GM10248 (cell line): ENCODE data around the gene EFL1.
"Not testable (repeated sequence)": the region's sequence is repeated elsewhere in the genome, so short reads cannot be mapped to it uniquely, and the experiment has no call there.

Experiments
- CTCF ChIA-PET: fragments of 300-600 bp; sonication (Branson Sonifier 250); formaldehyde crosslinking; extraction: SDS; loops from one replicate; lab custom pipeline; 2021; ENCODE audit warnings: antibody characterized with exemption; lab: Yijun Ruan, JAX
- POLR2A ChIA-PET: fragments of 350-650 bp; sonication (Branson Sonifier 250); formaldehyde crosslinking; extraction: SDS; loops from one replicate; lab custom pipeline; 2020; ENCODE audit warnings: antibody characterized with exemption; lab: Yijun Ruan, JAX
- DNase-seq: peaks from one replicate; pipeline ENCODE4 v3.0.0; 2012; ENCODE audit errors: extremely low spot score
- TF ChIP-seq, protein P1 (sequence below): IDR thresholded peaks from 2 replicates; pipeline ENCODE4 v1.5.1; 2012; ENCODE audit warnings: mild to moderate bottlenecking, low read depth; ENCODE audit errors: extremely low read depth, missing control alignments, control extremely low read depth

The EFL1 gene

DNA sequence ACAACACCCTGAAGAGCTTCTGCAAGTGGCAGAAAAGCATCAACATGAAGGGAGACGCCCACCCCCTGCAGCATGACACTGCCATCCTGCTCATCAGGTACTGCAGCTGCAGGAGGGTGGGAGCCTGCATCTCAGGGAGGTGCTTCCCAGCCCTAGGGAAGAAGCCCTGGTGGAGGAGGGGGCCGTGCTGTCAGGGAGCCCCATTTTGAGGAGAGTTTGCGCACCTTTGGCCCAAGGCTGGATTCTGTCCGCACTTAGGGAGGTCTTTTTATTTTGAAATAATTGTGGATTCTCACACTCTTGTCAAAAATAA, 42.2 kb upstream of the EFL1 start:
- DNase-seq: peak; percentile 1
- TF ChIP-seq, protein P1, sequence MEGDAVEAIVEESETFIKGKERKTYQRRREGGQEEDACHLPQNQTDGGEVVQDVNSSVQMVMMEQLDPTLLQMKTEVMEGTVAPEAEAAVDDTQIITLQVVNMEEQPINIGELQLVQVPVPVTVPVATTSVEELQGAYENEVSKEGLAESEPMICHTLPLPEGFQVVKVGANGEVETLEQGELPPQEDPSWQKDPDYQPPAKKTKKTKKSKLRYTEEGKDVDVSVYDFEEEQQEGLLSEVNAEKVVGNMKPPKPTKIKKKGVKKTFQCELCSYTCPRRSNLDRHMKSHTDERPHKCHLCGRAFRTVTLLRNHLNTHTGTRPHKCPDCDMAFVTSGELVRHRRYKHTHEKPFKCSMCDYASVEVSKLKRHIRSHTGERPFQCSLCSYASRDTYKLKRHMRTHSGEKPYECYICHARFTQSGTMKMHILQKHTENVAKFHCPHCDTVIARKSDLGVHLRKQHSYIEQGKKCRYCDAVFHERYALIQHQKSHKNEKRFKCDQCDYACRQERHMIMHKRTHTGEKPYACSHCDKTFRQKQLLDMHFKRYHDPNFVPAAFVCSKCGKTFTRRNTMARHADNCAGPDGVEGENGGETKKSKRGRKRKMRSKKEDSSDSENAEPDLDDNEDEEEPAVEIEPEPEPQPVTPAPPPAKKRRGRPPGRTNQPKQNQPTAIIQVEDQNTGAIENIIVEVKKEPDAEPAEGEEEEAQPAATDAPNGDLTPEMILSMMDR: no peak
- ChIA-PET POLR2A (no interaction called here), CTCF (no interaction called here)

DNA sequence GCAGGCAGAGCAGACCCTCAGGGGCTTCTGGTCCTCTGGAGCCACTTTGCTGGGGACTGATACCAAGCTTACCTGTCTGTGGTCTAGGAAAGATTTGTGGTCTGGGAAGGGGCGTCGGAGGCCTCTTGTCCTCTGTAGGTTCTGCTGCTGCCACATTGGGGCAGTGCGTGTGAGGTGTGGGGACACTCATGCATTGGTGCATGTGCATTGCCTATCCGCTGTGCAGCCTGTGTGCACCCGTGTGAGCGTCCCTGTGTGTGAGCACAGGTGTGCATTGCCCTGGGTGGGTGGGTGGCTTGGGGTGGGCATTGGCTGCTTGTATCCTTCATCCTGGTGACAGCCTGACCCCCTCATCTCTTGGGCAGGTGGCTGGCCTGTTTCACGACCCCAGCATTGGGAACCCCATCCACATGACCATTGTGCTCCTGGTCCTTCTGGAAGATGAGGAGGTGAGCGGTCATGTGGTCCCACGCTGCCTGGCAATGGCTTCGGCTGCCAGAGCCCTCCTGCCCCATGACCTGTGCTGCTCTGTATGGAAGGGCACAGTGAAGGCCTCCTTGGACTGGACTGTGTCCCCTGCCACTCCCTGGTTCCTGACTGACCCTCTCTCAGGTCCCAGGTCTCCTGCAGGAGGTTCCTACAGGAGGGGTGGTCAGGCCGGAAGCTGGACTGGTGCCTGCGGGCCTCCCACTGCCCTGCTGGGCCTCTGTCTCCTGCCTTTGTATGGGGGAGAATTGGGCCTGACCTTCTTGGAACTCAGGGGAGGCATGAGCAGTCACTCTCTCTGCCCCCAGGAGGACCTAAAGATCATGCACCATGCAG, 41.6 kb upstream of the EFL1 start:
- CTCF ChIA-PET: no interaction called here
- TF ChIP-seq, protein P1: no peak
- POLR2A ChIA-PET: no interaction called here
- peak; percentile 3 for DNase-seq

DNA sequence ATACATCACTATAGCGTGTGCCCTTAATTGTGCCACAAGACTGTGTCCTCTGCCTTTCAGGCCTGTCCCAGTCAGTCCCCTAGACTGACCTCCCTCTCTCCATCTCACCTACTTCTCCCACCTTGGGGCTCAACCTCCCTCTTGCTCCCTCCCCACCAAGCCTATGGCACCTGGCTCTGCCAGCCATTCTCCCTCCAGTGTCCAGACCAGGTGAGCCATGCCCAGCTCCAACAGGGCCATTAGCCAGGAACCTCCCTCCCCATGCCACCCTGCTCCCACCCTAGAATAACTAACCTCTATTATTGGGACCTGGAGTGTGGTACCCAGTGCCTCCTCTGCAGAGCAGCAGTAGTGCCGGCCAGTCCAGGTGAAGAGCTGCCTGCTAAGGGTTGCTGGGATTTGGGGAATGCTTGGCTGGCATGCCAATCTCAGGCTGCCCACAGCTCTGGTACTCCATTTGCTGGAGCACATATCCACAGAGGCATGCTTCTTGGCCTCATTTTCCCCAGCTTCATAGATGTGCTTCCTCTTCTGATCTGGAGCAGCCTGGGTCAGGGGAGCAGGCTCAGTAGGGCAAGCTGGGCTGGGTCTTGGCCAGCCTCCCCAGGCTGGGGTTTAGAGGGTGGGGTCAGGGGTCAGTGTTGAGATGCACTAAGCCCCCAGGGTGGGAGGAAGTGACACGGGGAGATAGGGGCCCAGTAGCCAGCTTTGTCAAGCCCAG, 38.9 kb upstream of the EFL1 start:
- TF ChIP-seq, protein P1: no peak
- ChIA-PET CTCF (no interaction called here), POLR2A (no interaction called here)
- DNase-seq: no peak

DNA sequence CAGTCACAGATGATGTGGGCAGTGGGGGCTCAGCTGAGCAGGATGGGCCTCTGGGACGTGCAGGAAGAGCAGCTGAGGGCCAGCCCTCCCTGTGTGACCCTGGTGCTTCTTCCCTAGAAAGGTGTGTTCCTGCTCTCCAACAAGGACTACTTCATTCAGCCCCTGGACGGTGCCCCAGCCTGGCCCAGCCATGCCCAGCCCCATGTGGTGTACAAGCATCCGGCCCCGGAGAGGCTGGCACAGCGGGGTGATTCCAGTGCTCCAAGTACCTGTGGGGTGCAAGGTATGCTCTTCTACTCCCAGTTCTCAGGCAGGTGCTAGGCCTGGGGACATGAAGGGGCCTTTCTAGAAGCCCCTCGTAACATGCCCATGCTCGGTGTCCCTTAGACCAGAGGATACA, 38.3 kb upstream of the EFL1 start:
- TF ChIP-seq, protein P1: no peak
- DNase-seq: no peak
- ChIA-PET POLR2A (no interaction called here), CTCF (no interaction called here)

DNA sequence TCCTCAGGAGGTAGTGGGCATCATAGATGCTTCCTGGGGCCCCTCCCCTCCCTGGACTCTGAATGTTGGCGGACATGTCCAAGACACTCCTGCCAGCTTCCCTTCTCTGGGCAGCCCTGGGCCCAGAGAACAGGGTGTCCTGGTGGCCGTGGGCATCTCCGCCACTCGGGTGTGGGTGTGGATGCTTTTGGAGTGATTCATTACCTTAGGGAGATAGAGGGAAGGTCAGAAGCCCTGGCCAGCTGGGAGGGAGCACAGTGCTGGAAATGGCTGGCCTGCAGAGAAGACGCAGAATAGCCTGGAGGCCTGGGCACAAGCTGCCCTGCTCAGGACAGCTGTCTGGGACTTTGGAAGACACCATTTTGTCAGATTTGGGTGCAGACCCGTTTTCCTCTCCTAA, 37.8 kb upstream of the EFL1 start:
- CTCF ChIA-PET, POLR2A ChIA-PET, DNase-seq: not testable (repeated sequence)

DNA sequence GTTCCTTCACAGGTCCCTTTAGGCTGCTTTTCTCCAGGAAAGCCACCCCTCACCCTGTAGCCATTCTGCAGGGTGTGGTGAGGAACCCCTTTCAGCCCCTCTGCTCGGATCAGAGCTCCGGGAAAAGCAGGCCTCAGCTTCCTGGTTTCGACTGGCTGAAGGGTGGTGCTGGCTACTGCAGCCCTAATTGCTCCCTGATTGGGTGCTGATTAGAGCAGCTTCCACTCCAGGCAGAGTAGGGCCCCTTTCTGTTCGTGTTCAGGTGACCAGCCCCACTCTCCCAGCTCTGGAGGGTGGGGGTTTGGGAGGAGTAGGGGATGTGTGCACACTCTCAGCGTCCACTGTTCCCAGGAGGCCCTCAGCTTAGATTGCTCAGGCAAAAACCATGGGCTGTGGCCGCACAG, 37.0 kb upstream of the EFL1 start:
- DNase-seq, POLR2A ChIA-PET, CTCF ChIA-PET: not testable (repeated sequence)

DNA sequence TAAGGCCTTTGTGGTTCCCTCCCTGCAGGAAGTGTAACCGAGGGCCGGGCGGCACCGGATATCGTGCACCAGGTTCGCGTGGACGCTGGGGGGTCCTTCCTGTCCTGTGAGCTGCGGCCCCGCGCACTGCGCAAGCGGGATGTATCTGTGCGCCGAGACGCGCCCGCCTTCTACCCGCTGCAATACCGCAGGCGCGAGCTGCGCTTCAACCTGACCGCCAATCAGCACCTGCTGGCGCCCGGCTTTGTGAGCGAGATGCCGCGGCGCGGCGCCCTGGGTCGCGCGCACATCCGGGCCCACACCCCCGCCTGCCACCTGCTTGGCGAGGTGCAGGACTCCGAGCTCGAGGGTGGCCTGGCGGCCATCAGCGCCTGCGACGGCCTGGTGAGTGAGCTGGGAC, 36.0 kb upstream of the EFL1 start:
- DNase-seq: no peak
- TF ChIP-seq, protein P1: no peak
- POLR2A ChIA-PET: no interaction called here
- CTCF ChIA-PET: interaction anchor here (1.4 kb wide), 1 partner anchor 9 kb away, joined by 3 read pairs; no protein-coding TSS in a partner anchor
